HepG2 (cell line): ENCODE measurements around the gene IRS2. TPM values are rescaled to one million over a fixed set of nuclear protein-coding genes. Genes with fewer than 3 reads are reported as not detected.

ENCODE experiments used
- ATAC-seq: fragments of 200-7000 bp; cut with Tn5 transposase; 3 replicates; pipeline ENCODE4 v1.9.1; 2020; ENCODE audit warnings: mild to moderate bottlenecking, moderate library complexity
- BruUV-seq: library from RNA; stranded (reverse); fragments of 400-500 nt; replicated peaks from 2 replicates; lab custom pipeline; 2021; lab: Mats Ljungman, UMichigan
- CTCF ChIA-PET: fragments of 300-600 bp; formaldehyde crosslinking; extraction: SDS; loops from one replicate; lab custom pipeline; 2021; ENCODE audit warnings: low total read pairs, inconsistent platforms, low intra/inter-chr PET ratio; lab: Yijun Ruan, JAX
- POLR2A ChIA-PET: fragments of 350-600 bp; sonication (Branson Sonifier 250); formaldehyde crosslinking; loops from one replicate; lab custom pipeline; 2020; ENCODE audit warnings: antibody characterized with exemption, inconsistent platforms; lab: Yijun Ruan, JAX
- DNase-seq: peaks from one replicate; pipeline ENCODE4 v3.0.0-alpha.2; 2015; ENCODE audit warnings: low spot score
- FAIRE-seq: peaks from 3 replicates; lab custom pipeline; 2011; peaks lifted over from hg19 to GRCh38; lab: Jason Lieb, UNC
- H2AFZ ChIP-seq: one replicate; pipeline ENCODE4 v1.6.1; 2011; ENCODE audit warnings: low read length, inconsistent platforms
- H3K27ac ChIP-seq: fragments of 300-600 bp; 3 replicates; pipeline ENCODE4 v1.8.0; 2011; ENCODE audit warnings: mixed run types, mild to moderate bottlenecking, mixed read lengths, low read length, inconsistent platforms; ENCODE audit not compliant: insufficient read depth; ENCODE audit errors: extremely low read length
- H3K27me3 ChIP-seq, 2 experiments: fragments of 200-600 bp in 1 of 2; 2 replicates in 1 of 2; 3 replicates in 1 of 2; pipeline versions ENCODE4 v1.6.0 to v1.8.0; 2011; ENCODE audit warnings: low read length in 2 of 2, mild to moderate bottlenecking in 2 of 2, moderate library complexity in 2 of 2, inconsistent platforms in 1 of 2; ENCODE audit not compliant: insufficient read depth in 2 of 2, control insufficient read depth in 1 of 2
- H3K36me3 ChIP-seq, 2 experiments: fragments of 200-600 bp in 1 of 2; replicated peaks in 1 of 2; 2 replicates in 1 of 2; 3 replicates in 1 of 2; pipeline versions ENCODE4 v1.5.1 to v1.8.0; 2011; ENCODE audit warnings: low read length in 2 of 2, inconsistent platforms in 1 of 2; ENCODE audit not compliant: insufficient read depth in 2 of 2, control insufficient read depth in 1 of 2
- H3K4me1 ChIP-seq: 2 replicates; pipeline ENCODE4 v1.5.1; 2012; ENCODE audit warnings: low read length, inconsistent platforms; ENCODE audit not compliant: insufficient read depth
- H3K4me2 ChIP-seq: 2 replicates; pipeline ENCODE4 v1.6.0; 2011; ENCODE audit warnings: low read depth, low read length, inconsistent platforms
- H3K4me3 ChIP-seq, 3 experiments: fragments of 200-600 bp in 1 of 3; sonication (generic), shearing (Covaris generic) in 1 of 3; replicated peaks in 1 of 3; 2 replicates each; pipeline ENCODE4 v1.5.1; 2011 to 2016; ENCODE audit warnings: low read length in 3 of 3, inconsistent platforms in 2 of 3, low read depth in 2 of 3, mild to moderate bottlenecking in 2 of 3, control low read depth in 1 of 3, mixed read lengths in 1 of 3; ENCODE audit not compliant: insufficient read depth in 1 of 3
- H3K79me2 ChIP-seq: one replicate; pipeline ENCODE4 v1.6.1; 2011; ENCODE audit warnings: low read length, inconsistent platforms; ENCODE audit not compliant: insufficient read depth
- H3K9ac ChIP-seq: 2 replicates; pipeline ENCODE4 v1.6.0; 2011; ENCODE audit warnings: mild to moderate bottlenecking, low read depth, low read length, inconsistent platforms; ENCODE audit not compliant: insufficient read depth
- H3K9me3 ChIP-seq: 2 replicates; pipeline ENCODE4 v1.5.1; 2012; ENCODE audit warnings: mild to moderate bottlenecking, low read length
- H4K20me1 ChIP-seq: 2 replicates; pipeline ENCODE4 v1.6.0; 2011; ENCODE audit warnings: inconsistent platforms, mild to moderate bottlenecking, low read length, moderate library complexity; ENCODE audit not compliant: insufficient read depth
- FUBP1 ChIP-seq: sonication (generic); formaldehyde crosslinking; IDR thresholded peaks from 2 replicates; pipeline ENCODE4 v1.5.1; 2020; ENCODE audit warnings: missing genetic modification reagents, mild to moderate bottlenecking, borderline replicate concordance
- ZBTB21 ChIP-seq: sonication (generic); formaldehyde crosslinking; IDR thresholded peaks from 2 replicates; pipeline ENCODE4 v1.4.0; 2020; ENCODE audit warnings: missing genetic modification reagents
- ZNF407 ChIP-seq: sonication (generic); formaldehyde crosslinking; IDR thresholded peaks from one replicate; pipeline ENCODE4 v1.5.1; 2020; ENCODE audit warnings: mild to moderate bottlenecking, missing genetic modification reagents; ENCODE audit errors: not compliant biosample characterization
- ZNF503 ChIP-seq: sonication (generic); formaldehyde crosslinking; IDR thresholded peaks from 2 replicates; pipeline ENCODE4 v1.4.0; 2020; ENCODE audit warnings: missing genetic modification reagents
- ZNF772 ChIP-seq: sonication (generic); formaldehyde crosslinking; IDR thresholded peaks from 2 replicates; pipeline ENCODE4 v1.5.0; 2020; ENCODE audit warnings: mild to moderate bottlenecking, missing genetic modification reagents
- WGBS: methylation state at CpG from one replicate; pipeline ENCODE4 v1.1.6; 2017; ENCODE audit warnings: low lambda C conversion rate; 5-methylcytosine and 5-hydroxymethylcytosine counted together
- in situ Hi-C: cut with HindIII; loops from 2 replicates; pipeline ENCODE4 v1.10.0; 2017; ENCODE audit warnings: low pct_unique_long_range_greater_than_20kb; ENCODE audit not compliant: extremely low pct_ligation_motif_present
- intact Hi-C: fragments of 100-400 bp; cut with micrococcal nuclease; formaldehyde crosslinking; loops from one replicate; pipeline ENCODE4 v1.10.0; 2022; ENCODE audit not compliant: unreplicated experiment
- polyA plus RNA-seq, 8 experiments: library from polyadenylated mRNA; depleted of rRNA in 3 of 8; stranded (reverse) in 7 of 8; unstranded in 1 of 8; fragments of >200 nt; fragmentation: Illumina TruSeq in 4 of 8; extraction: Trizol in 4 of 8; gene quantifications; 2 replicates each; pipeline versions ENCODE4 v1.2.1 to v1.2.3, GENCODE V29; 2011 to 2016; ENCODE audit warnings: low read depth in 4 of 8, missing spikeins in 1 of 8, mixed read lengths in 1 of 8; ENCODE audit not compliant: insufficient read depth in 1 of 8
- total RNA-seq, 5 experiments: library from RNA; depleted of rRNA; stranded (reverse); fragments of >200 nt; fragmentation: Illumina TruSeq; extraction: Trizol; gene quantifications; 2 replicates each; pipeline ENCODE4 v1.2.3, GENCODE V29; 2016; ENCODE audit warnings: low read depth in 1 of 5
- TF ChIP-seq, protein P1 (sequence below): IDR thresholded peaks from 2 replicates; pipeline ENCODE4 v1.6.1; 2016
- TF ChIP-seq, protein P2 (sequence below): sonication (generic); formaldehyde crosslinking; IDR thresholded peaks from 2 replicates; pipeline ENCODE4 v1.5.0; 2020; ENCODE audit warnings: mild to moderate bottlenecking, missing genetic modification reagents

The IRS2 gene
- total and polyA plus RNA-seq, 2 of the 13 experiments (the other 11 are each of a cell fraction or from before 2014, with no cell fraction given) = 0.02 to 0.04 TPM

GRCh38 chr13:109818886-109819285 is 32.5 kb upstream of the IRS2 start:
- no peaks in the 10 kb centered on the region for H3K79me2 ChIP-seq
- H3K27me3 ChIP-seq = no peaks in the 10 kb centered on the region; a peak in 1 of 5 replicates
- H3K9me3 ChIP-seq = no peaks in the 10 kb centered on the region
- intact Hi-C loops (no loop called here), in situ Hi-C loops (no loop called here)
- ChIA-PET POLR2A (no interaction called here), CTCF (no interaction called here)
- ATAC-seq = no peak
- no peak for FAIRE-seq
- BruUV-seq = no TSS peak
- H3K4me3 ChIP-seq = no peak overlapping the region
- no peak for DNase-seq
- H2AFZ ChIP-seq = no peak overlapping the region
- no peaks in the 10 kb centered on the region for H3K36me3 ChIP-seq
- no peaks in the 10 kb centered on the region for H4K20me1 ChIP-seq
- H3K4me2 ChIP-seq = no peak overlapping the region
- WGBS = 35% methylated on average over 5 of the region's 5 CpGs
- no peak overlapping the region for H3K27ac ChIP-seq
- H3K9ac ChIP-seq = no peak overlapping the region
- H3K4me1 ChIP-seq = 0 out of 2 replicates have a peak, but pooled peaks cover 5% of the 10 kb centered on the region
- TF ChIP-seq ZNF772 (CRISPR knock-in tag) = no peak
- TF ChIP-seq ZNF407 (CRISPR knock-in tag) = no peak
- no peak for TF ChIP-seq ZNF503 (CRISPR knock-in tag)
- TF ChIP-seq, protein P1, sequence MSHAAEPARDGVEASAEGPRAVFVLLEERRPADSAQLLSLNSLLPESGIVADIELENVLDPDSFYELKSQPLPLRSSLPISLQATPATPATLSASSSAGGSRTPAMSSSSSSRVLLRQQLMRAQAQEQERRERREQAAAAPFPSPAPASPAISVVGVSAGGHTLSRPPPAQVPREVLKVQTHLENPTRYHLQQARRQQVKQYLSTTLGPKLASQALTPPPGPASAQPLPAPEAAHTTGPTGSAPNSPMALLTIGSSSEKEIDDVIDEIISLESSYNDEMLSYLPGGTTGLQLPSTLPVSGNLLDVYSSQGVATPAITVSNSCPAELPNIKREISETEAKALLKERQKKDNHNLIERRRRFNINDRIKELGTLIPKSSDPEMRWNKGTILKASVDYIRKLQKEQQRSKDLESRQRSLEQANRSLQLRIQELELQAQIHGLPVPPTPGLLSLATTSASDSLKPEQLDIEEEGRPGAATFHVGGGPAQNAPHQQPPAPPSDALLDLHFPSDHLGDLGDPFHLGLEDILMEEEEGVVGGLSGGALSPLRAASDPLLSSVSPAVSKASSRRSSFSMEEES (CRISPR knock-in tag) = no peak
- TF ChIP-seq ZBTB21 (CRISPR knock-in tag) = no peak
- TF ChIP-seq FUBP1 = no peak
- TF ChIP-seq, protein P2, sequence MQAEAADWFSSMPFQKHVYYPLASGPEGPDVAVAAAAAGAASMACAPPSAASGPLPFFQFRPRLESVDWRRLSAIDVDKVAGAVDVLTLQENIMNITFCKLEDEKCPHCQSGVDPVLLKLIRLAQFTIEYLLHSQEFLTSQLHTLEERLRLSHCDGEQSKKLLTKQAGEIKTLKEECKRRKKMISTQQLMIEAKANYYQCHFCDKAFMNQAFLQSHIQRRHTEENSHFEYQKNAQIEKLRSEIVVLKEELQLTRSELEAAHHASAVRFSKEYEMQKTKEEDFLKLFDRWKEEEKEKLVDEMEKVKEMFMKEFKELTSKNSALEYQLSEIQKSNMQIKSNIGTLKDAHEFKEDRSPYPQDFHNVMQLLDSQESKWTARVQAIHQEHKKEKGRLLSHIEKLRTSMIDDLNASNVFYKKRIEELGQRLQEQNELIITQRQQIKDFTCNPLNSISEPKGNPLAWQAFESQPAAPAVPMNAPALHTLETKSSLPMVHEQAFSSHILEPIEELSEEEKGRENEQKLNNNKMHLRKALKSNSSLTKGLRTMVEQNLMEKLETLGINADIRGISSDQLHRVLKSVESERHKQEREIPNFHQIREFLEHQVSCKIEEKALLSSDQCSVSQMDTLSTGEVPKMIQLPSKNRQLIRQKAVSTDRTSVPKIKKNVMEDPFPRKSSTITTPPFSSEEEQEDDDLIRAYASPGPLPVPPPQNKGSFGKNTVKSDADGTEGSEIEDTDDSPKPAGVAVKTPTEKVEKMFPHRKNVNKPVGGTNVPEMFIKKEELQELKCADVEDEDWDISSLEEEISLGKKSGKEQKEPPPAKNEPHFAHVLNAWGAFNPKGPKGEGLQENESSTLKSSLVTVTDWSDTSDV (CRISPR knock-in tag) = no peak
